GM19351 (cell line): ENCODE measurements around the gene YAF2.
"Not testable (repeated sequence)": the region's sequence is repeated elsewhere in the genome, so short reads cannot be mapped to it uniquely, and the experiment has no call there.

Source experiments
- ATAC-seq: cut with Tn5 transposase; IDR thresholded peaks from one replicate; pipeline ENCODE4 v1.9.1; 2021; ENCODE audit warnings: mild to moderate bottlenecking, moderate library complexity; ENCODE audit not compliant: unreplicated experiment

The YAF2 gene

DNA sequence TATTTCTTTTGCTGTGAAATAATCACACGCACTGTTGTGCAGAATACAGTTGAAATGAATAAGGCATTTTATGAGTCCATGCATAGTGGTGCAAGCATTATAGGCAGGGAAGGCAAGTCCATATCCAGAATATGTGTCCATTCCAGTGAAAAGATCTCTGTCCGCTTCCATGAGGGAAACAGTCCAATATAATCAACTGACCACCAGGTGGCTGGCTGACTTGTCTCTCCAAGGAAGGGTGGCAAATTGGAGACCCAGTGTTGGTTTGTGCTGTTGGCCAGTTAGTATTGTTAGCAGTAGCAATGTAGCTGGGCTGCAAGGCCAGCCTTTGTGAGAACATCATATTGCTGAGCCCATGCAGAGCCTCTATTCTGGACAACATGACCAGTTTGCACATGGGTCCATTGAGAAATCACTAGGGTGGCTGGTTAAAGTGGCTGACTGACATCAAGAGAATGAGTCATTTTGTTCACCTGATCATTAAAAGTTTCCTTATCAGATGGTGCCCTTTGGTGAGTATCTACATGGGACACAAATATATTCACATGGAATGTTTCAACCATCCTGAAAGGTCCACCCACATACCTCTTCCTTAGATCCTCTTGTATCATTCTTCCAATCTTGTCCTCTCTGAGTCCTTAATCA is 17.3 kb upstream of the YAF2 start:
- ATAC-seq, result no peak

DNA sequence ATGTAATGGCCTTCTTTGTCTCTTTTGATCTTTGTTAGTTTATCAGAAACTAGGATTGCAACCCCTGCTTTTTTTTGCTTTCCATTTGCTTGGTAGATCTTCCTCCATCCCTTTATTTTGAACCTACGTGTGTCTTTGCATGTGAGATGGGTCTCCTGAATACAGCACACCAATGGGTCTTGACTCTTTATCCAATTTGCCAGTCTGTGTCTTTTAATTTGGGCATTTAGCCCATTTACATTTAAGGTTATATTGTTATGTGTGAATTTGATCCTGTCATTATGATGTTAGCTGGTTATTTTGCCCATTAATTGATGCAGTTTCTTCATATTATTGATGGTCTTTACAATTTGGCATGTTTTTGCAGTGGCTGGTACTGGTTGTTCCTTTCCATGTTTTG is 14.6 kb upstream of the YAF2 start:
- not testable (repeated sequence) for ATAC-seq

DNA sequence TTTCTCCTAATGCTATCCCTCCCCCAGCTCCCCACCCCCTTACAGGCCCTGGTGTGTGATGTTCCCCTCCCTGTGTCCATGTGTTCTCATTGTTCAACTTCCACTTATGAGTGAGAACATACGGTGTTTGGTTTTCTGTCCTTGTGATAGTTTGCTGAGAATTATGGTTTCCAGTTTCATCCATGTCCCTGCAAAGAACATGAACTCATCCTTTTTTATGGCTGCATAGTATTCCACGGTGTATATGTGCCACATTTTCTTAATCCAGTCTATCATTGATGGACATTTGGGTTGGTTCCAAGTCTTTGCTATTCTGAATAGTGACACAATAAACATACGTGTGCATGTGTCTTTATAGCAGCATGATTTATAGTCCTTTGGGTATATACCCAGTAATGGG is 11.0 kb upstream of the YAF2 start:
- ATAC-seq, result not testable (repeated sequence)

DNA sequence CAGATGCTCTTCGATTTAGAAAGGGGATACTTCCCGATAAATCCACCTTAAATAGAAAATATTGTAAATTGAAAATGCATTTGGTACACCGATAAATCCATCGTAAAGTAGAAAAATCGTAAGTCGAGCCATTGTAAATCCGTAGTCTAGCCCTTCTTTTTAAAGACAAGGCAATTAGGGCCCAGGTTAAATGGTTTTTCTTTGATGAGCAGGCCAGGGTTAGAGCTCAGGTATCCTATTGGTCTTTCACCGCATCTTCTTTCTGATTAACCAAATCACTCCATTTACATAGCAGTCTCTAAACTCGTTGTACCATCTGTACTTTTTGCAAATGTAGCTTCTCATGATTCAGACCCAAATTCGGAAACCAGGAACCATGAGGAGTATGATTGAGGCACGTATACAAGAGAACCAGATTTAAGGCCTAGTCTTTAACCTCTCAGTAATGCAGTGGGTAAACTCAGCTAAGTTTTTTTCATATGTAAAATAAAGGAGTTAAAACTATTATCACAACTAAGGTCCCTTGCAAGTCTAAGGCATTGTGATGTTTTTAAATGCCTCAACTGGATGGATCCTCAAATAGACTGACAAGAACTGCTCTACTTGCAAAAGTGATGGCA is 2.2 kb upstream of the YAF2 start:
- ATAC-seq, result no peak

DNA sequence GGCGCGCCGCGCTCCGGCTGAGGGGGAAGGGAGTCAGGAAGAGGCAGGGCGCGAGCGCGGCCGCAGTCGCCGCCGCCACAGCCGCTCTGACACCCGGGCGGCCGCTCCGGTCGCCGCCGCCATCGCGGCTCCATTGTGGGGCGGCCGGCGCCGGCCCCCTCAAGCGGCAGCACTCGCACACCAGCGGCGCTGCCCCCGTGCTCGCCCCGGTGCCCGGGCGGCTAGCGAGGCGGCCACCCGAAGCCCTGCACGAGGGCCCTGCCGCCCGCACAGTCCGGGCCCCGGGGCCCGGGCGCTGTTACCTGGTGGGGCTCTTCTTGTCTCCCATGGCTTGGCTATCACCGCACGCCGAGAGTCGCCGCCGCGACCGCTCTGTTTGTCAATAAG is 202 bp downstream of the YAF2 start:
- ATAC-seq, result no peak

DNA sequence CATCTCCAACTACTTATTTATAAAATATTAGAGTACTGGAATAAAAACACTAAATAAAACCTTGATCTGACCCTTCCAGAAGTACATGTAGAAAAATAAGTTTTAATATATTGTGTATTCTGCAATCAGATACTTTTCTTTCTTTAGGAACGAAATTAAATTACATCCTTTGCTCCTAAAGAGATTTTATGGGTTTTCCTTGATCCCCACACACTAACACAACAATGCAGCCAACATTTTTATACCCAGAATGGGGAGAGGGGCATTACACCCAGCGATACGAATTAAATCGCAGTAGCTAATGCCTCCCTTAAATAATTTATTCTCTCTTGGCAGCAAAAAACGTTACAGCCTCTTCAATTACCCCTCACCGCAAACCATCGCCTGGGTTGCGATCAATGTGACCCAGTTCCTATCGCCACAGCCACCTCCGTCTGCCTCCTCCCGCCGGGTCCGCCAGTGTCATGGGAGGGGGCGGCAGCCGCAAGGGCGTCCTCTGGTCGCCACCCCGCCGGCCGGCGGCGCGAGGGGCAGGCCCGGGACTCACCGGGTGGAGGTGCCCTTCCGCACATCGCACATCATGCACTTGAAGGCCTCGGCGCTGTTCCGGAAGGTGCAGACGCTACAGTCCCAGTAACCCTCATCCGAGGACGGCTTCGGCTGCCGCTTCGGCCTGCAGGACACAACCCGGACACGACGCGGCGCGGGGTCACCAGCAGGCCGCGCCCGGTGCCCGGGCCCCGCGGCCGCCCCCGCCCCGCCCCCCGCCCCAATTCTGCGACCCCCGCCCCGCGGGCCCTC is 796 bp downstream of the YAF2 start:
- ATAC-seq, result peak; percentile 76

DNA sequence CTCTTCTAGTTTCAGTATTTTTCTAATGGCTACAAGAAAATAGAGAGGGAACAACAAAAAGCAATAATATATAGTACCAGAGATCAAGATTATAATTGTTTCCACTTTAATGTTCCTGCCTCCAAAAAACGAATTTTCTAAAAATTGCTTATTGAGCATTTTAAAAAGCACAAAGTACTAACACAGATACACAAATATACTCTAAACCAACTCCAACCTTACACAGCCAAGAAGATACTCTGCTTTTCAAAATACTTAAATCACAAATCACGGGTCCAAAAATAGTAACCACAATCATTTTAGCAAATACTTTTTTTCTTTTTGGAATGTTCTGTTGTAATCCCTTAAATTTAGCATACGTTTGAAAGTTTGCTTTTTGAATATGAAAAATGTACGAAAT is 2.0 kb downstream of the YAF2 start:
- ATAC-seq, result no peak

DNA sequence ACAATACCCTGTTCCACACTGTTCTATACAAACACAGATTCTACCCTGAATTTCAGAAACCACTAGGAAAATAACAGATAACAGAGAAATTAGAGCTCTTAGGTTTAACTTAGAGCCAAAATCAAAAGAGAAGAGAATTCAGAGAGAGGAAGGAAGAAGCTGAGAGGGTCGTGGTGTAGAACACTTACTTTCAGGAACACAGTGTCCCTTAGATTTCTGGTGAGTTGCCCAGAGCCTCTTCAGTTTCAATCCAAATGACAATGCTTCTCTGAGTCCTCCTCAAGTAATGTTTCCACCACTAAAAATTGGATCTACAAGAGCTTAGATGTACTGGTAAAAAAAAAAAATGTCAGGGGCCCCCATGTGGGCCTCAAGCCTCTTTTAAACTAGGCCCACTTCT is 2.6 kb downstream of the YAF2 start:
- no peak for ATAC-seq

DNA sequence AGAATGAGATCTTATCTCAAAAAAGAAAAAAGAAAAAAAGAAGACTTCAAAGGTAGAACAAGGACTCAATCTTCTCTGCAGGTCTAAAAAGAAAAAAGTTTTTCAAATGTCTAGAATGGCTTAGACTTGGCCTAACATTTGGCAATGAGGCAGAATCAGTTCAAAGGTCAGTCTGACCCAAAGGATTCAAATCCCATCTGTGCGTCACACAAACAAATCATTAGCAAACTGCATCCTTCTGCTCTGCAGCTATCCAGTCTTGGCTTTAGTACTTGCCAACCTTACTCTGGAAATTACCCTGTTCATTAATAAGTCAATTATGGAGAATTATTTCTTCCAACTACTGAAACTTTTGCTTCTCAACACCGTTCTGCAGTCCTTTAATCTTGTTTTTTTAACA is 3.1 kb downstream of the YAF2 start:
- ATAC-seq, result no peak

DNA sequence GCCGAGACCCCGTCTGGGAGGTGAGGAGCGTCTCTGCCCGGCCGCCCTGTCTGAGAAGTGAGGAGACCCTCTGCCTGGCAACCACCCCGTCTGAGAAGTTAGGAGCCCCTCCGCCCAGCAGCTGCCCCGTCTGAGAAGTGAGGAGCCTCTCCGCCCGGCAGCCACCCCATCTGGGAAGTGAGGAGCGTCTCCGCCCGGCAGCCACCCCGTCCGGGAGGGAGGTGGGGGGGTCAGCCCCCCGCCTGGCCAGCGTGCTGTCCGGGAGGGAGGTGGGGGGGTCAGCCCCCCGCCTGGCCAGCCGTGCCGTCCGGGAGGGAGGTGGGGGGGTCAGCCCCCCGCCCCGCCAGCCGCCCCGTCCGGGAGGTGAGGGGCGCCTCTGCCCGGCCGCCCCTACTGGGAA is 10.5 kb downstream of the YAF2 start:
- ATAC-seq, result not testable (repeated sequence)

DNA sequence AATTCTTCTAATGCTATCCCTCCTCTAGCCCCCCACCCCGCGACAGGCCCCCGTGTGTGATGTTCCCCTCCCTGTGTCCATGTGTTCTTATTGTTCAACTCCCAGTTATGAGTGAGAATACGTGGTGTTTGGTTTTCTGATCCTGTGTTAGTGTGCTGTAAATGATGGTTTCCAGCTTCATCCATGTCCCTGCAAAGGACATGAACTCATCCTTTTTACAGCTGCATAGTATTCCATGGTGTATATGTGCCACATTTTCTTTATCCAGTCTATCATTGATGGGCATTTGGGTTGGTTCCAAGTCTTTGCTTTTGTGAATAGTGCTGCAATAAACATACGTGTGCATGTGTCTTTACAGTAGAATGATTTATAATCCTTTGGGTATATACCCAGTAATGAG is 13.5 kb downstream of the YAF2 start:
- ATAC-seq, result not testable (repeated sequence)

DNA sequence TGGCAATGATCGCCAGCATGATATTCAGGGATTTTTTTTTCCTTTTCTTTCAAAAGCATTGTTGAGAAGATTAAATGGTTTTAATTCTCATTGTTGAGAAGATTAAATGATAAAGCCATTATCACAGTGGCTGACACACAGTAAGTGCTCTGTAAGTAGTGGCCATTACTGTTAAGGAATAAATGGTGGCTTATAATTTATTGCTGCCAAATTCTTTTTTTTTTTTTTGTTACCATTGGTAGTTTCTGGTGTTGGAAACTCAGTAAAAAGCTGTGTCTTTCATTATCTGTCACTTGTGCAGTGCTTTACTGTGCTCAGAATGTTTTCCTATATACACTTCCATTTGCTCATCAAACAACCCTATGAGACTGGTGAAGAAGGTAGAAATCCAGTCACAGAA is 15.3 kb downstream of the YAF2 start:
- no peak for ATAC-seq

DNA sequence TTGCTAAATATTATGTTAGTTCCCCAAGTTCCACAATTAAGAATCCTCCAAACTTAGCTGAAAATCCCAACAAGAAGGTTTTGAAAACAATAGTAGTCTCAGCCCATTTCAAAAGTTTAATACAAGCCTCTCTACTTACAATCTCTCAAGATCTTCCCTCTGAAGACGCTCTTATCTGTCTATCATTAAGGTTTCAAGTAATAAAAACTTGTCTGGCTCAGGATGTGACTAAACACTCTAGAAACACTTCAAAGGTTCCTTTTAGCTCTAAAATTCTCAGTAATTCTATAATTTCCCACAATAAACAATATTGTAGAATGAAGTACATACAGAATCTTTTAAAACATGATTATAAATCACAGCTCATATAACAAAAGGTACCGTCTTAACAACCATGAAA is 16.3 kb downstream of the YAF2 start:
- no peak for ATAC-seq

DNA sequence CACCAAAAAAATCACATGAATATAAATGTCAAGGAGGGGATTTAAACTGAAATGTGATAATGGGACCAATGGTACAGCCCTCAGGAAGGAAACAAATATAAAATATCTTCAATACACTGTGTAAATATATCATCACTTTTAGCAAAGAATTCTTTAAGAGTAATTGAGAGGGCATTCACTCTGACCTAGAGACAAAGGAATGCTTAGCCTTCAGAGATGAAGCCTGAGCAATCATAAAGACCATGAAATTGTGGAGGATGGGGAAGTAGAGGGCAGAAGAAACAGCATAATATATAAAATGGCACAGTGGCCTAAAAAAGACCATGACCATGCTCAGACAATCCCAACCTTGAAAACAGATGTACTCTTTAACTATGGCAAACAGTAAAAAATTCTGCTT is 20.4 kb downstream of the YAF2 start:
- no peak for ATAC-seq

DNA sequence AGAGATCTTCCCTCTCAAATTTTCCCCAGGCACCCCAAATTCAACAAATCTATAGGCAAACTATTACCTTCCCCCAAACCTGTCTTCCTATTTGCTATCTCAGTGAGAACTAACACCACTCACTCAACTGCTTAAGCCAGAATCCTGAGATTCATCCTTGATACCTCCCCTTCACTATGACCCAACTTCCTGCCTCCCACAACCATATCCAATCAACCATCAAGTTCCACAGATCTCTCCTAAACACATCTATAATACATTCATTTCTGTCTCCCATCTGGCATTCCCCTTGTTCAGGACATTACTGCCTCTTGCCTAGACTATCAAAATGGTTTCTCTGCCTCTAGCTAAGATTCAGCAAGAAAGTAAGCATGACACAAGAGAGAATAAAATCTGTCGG is 21.3 kb downstream of the YAF2 start:
- ATAC-seq, result no peak

DNA sequence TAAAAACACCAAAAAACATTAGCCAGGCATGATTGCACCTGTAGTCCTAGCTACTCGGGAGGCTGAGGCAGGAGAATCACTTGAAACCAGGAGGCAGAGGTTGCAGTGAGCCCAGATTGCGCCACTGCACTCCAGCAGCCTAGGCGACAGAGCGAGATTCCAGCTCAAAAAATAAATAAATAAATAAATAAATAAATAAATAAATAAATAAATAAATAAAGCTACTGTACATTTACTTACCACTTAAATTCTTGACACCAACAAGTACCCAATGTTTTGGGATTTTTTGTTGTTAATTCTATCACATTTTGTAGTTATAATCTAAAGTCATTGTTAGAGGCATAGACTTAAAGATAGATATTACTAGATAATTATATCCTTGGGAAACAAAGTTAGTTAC is 22.3 kb downstream of the YAF2 start:
- ATAC-seq, result not testable (repeated sequence)

DNA sequence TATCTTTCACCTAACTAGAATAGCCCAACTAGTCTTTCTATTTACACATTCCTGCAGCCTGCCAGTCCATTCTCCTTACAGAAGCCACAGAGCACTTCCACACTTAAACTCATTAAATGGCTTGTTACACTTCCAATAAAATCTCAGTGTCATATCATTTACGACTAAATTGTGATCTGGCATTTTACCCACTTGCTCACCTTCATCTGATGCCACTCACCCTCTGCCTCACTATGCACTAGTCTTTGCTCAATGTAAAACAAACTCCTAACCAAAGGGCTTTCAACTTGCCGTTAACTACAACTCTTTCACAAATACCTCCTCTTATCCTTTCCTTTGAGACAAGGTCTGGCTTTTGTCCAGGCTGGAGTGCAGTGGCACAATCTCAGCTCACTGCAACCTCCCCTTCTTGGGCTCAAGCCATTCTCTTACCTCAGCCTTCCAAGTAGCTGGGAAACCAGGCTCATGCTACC is 24.1 kb downstream of the YAF2 start:
- no peak for ATAC-seq

DNA sequence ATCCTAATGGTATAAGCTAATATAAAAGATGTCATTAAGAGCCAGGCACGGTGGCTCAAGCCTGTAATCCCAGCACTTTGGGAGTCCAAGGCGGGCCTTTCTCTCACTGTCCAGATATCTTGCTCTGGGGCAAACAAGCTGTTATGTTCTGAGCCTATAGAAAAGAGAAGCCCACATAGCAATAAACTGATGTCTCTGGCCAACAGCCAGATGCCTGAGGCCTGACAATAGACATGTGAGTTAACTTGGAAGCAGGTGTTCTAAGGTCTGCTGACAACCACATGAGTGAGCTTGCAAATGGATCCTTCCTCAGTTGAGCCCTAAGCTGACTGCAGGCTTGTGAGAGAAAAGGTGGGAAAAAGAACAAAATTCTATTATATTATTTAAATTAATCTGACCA is 25.0 kb downstream of the YAF2 start:
- no peak for ATAC-seq

DNA sequence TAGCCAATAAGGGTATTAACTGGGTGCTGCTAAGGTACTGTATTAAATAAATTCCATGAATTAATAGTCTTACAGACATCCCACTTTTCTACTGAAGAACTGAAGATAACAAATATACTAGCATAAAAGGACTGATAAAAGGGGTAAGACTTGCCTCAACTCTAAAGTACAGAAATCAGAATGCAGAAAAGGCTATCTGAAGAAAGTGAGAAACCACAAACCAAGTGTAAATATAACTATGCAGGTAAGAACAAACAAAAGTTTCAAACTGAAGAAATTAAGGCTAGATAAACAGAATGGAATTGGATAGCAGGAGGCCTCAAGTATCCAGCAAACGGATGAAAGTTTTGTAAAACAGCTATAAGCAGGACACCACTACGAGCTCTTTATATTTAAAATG is 29.5 kb downstream of the YAF2 start:
- ATAC-seq, result no peak

DNA sequence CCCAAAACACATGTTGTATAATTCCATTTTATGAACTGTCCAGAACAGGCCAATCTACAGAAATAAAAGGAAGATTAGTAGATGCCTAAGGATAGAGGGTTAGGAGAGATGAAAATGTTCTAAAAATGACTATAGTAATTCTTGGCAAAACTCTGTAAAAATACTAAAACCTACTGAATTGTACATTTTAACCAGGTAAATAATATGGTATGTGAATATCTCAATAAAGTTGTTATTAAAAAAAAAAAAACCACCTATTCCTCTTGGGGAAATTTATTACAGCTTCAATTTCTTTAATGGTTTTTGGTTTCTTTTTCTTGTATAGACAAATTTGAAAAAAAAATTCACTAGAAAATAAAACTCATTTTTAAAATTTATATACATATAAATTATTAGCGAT is 33.2 kb downstream of the YAF2 start:
- ATAC-seq, result no peak

DNA sequence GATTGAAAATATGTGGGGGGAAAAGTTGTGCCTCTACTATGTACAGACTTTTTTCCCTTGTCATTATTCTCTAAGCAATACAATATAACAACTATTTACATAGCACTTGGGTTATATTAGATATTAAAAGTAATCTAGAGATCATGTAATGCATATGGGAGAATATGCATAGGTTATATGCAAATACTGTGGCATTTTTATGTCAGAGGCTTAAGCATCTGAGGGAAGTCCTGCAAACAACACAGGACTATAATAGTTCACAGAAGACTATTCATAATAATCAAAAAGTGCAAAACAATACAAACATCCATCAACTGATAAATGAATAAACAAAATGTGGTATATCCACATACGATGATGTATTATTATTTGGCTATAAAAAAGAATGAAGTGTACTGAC is 33.7 kb downstream of the YAF2 start:
- ATAC-seq, result no peak

DNA sequence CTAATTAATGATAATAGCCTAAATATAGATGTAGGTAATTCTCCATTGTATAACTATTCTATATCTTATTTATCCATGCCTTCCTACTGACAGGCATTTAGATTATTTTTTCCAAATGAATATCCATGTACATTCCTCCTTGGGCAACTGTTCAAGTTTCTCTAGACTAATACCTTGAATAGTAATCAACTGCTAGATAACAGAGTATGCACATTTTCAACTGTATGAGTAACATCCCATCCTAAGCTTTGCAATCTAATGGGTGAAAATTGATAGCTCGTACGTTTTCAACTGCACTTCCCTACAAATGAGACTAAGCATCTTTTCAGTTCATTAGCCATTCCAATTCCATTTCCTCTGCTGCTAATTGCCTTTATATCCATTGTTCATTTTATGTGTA is 37.0 kb downstream of the YAF2 start:
- ATAC-seq, result no peak
